GM21390 (cell line): ENCODE results near the gene ZC3H4.
"Not testable (repeated sequence)": the region's sequence is repeated elsewhere in the genome, so short reads cannot be mapped to it uniquely, and the experiment has no call there.

Experiments used
- ATAC-seq: cut with Tn5 transposase; IDR thresholded peaks from one replicate; pipeline ENCODE4 v1.9.1; 2021; ENCODE audit not compliant: unreplicated experiment

ZC3H4 gene

DNA sequence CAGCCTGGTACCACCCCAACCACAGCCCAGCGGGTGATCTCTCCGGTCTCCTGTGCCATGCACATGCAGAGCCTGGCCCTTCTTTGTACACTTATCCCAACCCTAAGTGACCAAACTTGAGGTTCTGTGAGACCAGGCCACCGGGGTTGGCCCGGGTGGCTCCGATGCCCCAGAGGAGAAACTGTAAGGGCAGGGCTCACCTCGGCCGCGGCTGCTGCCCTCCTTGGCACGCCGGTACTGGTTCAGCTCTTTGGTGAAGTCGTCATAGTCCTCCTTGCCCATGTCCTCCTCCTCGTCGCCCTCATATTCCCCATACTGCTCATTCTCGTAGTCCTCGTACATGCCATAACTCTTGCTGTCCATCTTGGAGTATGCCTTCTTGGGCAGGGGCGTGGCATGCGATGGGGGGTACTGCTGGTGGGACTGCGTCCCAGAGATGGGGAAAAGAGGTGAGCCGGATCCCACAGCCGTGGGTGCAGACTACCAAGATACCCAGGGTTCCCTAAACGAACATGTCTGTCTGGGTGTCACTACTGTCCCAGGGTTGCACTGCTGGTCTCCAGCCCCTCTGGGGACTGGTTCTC is 23.7 kb downstream of the ZC3H4 start:
- ATAC-seq: no peak

DNA sequence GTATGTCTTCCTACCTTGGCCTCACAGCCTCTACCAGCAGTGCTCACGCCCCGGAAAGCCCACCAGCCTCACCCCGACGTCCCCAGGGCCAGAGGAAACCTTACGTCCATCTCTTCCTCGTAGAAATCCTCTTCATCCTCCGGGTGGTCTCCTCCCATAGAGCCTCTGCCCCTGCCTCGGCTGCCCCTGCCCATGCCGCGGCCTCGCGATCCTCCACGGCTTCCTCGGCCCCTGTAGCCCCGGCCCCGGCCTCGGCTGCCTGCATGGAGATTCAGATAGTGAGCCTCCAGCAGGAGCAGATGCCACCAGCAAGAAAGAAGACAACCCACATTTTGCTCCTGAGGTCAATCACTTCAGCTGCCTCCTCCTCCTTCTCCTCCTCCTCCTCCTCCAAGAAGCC is 27.3 kb downstream of the ZC3H4 start:
- no peak for ATAC-seq

DNA sequence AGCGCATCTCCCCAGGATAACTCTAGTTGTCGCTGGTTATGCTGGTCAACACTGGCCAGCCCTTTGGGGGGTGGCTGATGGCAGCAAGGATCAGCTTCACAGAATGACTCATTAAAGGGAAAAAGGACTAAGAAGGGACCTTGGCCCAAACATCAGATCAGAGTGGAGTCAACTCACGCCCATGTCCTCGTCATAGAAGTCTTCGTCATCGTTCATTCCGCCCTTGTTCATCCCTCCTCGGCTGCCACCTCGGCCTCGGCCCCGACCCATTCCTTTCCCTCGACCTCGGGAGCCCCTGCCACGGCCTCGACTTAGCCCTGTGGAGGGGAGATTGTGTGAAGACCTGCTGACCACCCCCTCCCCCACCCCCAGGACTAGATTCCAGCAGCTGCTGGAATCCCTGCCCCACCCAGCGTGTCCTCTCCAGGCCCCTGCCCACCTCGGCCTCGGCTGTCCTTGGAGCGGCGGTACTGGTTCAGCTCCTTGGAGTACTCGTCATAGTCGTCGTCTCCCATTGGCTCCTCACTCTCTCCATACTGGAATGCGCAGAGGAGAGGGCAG is 28.6 kb downstream of the ZC3H4 start:
- no peak for ATAC-seq

DNA sequence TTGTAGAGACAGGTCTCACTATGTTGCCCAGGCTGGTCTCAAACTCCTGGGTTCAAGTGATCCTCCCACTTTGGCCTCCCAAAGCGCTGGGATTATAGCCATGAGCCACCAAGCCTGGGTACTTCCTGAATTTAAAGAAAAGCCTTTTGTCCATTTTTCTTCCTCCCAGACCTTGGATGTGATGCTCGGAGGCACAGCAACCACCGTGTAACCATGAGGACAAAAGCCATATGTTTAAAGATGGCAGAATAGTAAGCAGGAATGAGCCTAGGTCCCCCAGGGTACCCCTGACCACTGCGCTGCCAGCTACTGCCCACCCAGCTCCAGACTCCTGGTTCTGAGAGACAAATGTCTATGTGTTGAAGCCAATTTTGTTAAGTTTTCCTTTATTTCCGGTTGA is 31.1 kb downstream of the ZC3H4 start:
- no peak for ATAC-seq

DNA sequence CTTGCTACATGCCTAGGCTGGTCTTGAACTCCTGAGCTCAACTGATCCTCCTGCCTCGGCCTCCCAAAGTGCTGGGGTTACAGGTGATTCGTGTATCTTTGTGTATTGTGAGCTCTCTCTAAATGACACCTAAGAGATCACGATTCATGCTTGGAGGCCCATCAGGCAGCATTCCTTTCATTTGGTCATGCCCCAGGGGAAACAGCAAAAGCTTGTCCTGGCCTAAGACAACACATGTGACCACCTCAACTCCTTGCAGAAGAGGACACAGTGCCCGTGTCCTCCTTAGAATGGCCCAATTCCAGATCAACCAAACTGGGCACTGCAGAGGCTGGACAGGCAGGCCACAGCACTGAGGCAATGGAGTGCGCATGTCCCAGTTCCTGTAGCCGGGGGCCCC is 32.5 kb downstream of the ZC3H4 start:
- ATAC-seq: no peak

DNA sequence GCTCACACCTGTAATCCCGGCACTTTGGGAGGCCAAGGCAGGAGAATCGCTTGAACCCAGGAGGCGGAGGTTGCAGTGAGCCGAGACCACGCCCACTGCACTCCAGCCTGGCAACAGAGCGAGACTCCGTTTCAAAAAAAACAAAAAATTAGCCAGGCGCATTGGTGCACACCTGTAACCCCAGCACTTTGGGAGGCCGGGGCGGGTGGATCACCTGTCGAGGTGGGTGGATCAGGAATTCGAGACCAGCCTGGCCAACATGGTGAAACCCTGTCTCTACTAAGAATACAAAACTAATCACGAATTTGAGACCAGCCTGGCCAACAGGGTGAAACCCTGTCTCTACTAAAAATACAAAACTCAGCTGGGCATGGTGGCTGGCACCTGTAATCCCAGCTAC is 35.2 kb downstream of the ZC3H4 start:
- ATAC-seq: not testable (repeated sequence)

DNA sequence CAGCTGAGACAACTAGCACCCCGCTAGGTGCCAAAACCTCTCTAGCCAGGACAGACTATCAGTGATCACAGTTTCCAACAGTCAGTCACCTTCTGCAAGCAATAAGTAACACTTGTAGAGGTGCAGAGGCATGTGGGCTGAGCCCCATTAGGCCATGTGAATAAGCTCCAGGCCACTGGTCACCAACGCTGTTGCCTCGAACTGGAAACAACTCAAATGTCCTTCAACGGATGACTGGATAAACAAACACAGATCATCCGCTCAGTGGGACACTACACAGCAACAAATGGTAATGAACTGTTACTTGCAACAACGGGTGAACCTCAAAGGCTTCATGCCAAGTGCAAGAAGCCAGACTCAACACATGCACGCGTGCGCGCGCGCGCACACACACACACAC is 37.6 kb downstream of the ZC3H4 start:
- no peak for ATAC-seq

DNA sequence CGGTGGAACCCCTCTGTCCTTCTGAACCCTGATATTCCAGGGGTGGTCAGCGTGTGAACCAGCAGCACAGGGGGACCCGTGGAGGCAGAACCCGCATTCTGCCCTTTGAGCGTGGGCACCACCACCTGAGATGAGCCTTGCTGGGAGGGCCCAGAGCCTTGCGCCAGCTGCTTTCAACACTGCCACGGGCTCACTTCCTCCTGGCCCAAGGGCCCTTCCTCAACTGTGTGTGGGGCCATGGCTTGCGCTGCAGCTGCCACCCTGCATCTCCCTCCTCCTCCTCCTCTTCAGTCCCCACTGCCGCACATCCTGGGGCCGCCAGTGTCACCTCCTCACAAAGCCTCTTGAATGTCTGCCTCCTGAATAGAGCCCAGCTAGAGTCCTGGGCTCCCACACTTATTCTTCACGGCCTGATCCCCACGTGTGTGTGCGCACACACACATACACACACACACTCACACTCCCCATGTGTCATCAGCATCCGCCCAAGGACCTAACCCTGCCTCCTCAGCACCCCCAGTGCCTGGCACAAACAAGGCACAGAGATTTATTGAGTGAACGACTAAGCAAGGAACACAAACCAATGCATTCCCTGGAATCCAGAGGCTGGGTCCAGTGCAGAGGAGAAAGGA is 38.3 kb downstream of the ZC3H4 start:
- ATAC-seq: no peak

DNA sequence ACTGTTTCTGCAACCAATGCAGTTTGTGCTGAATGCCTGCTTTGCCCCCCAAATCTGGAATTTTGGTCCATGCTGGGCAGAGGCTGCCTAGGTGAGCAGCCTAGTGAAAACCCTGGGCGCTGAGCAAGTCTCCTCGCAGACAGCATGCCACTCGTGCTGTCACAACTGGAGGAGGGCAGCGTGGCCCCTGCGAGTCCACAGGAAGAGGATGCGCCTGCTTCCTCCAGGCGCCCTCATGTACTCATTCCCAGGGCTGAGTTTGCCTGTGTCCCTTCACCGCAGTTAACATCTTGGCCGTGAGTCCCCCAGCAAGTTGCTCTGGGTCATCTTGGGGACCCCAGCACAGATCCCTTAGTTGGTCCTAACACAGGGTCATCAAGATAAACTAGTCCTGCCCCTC is 39.0 kb downstream of the ZC3H4 start:
- no peak for ATAC-seq

DNA sequence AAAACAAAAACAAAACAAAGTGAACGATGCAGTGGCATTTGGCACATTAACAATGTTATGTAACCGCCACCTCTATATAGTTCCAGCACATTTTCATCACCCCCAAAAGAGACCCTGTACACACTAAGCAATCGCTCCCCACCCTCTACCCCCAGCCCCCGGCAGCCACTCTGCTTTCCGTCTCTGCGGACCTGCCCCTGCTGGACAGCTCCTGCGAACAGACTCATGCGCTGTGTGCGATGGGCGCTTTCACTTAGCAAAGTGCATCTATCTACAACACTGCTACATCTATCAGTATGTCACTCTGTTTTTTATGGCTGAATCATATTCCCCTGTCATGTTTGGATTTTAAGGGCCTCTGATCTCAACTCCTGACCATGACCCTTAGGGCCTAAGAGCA is 40.0 kb downstream of the ZC3H4 start:
- no peak for ATAC-seq

DNA sequence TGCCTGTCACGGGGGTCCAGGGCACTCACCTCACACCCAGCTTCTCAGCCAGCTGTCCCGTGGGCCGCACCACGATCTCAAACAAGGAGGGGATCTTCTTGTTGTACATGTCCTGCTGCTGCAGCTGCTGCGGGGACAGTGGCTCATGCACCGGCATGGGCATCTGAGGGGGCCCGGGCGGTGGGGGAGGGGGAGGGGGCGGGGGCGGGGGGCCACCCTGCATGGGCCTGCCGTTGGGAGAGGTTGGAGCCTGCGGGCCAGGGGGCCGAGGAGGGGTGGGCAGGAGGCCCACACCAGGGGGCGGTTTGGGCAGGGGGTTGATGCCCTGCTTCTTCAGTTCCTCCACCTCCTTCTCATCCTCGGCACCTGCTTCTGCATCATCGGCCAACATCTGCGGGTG is 41.3 kb downstream of the ZC3H4 start:
- ATAC-seq: no peak

DNA sequence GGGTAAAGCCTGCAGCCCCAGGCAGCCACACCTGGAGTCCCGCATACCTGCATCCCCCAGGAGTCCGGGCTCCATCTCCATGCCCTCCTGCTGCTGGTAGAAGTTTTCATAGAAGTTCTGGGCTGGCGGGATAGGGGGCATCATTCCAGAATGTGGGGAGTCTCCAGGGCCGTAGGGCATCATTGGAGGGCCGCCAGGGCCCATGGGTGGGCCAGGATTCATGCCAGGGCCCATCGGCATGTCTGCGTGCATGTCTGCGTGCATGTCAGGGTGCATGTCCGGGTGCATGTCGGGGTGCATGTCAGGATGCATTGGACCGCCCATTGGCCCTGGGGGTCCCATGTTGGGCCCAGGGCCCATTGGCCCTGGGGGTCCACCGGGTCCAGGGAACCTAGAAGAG is 41.8 kb downstream of the ZC3H4 start:
- no peak for ATAC-seq

DNA sequence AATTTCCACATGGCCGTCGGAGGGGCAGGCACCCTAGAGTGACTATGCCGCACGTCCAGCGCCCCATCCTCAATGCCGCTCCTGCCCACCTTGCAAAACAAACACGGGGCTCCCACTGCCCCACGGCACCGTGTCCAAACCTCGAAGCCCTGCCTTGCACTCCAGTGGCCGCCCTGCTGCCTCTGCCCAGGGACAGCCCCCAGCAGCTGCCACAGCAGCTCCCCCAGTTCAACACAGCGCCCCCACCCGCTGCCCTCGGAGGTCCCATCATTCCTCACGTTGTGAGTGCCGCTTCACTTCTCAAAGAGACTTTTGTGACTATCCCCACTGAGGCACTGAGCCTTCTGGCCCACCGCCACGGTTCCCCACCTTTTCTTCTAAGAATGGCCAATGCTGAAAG is 42.8 kb downstream of the ZC3H4 start:
- no peak for ATAC-seq

DNA sequence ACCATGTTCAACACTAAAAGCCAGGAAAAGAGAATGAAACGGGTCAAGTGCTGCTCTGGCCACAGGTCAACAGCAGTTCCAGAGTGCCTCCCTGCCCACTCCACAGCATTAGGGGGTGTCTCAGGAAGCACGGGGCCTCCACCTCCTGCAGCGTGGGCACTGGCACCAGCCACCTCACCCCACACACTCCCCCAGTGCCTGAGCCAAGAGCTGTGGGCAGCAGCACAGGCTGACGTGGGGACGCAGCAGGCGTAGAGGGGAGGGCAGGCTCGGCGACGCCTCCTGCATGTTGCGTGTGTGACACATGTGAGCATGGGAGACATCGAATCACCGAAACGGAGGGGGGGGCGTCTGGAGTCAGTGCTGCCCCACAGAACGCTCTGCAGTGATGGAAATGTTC is 43.8 kb downstream of the ZC3H4 start:
- no peak for ATAC-seq

DNA sequence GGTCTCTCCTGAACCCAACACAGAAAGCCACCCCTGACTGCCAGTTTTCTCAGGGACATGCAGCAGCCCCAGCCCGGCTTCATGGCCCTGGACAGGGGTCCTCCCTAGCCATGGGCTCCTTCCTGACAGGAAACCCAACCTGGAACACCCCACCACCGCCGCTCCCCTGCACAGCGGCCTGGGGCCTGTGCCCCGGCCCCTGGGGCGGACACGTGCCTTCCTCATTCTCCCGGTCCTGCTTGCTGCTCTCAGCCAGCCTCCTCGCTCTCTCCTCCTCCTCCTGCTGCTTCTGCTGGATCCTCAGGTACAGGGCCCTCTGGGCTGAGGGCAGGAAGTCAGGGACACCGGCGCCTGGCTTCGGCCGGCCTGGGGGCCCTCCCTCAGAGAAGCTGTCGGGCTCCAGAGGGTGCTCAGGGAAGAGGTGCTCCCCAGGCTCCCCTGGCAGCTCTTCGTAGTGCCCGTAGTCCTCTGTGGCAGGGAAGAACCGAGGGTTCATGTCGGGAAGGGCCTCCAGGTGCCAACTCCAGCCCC is 44.6 kb downstream of the ZC3H4 start:
- ATAC-seq: no peak

DNA sequence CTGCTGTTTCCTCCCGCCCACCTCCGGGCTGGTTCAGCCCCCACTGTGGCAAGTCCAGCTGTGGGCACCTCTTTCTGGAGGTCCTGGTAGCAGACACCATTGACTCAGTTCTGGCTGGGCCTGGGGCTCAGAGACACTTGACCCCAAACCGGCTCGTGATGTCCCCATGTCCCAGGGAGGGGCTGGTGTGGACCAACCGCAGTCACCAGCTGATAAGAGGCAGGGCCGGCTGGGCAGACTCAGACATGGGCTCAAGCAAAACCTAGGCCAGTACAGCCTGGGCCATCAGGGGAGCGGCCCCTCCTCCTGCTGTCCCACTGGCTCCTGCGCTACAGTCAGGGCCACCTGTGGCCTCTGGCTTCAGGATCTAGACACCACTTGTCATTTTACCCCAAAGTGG is 45.3 kb downstream of the ZC3H4 start:
- no peak for ATAC-seq

DNA sequence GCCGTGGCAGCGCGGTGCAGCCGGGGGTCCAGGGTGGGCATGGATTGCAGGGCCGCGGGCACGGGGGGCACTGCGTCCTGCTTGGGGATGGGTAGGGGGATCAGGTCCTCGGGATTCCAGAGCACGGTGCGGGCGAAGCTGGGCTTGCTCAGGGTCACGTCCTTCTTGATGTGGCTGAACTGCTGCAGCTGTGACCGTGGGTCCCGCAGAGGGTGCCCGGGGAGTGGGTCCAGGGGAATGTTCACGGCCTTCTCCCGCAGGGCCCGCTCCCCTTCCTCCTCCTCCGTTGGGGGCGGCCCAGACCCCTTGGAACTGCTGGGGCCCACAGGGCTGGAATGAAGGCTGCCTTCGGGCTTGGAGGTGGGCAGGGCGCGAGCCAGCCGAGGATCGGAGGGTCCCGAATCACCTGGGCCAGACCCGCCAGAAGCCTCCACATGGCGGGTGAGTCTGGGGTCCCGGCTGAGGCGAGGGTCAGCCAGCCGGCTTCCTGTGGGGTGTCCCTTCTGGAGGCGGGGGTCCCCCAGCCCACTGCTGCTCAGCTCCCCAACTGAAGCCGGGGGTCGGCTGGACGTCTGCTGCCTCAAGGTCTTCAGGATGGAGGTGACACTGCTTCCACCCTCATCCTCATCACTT is 46.2 kb downstream of the ZC3H4 start:
- no peak for ATAC-seq

DNA sequence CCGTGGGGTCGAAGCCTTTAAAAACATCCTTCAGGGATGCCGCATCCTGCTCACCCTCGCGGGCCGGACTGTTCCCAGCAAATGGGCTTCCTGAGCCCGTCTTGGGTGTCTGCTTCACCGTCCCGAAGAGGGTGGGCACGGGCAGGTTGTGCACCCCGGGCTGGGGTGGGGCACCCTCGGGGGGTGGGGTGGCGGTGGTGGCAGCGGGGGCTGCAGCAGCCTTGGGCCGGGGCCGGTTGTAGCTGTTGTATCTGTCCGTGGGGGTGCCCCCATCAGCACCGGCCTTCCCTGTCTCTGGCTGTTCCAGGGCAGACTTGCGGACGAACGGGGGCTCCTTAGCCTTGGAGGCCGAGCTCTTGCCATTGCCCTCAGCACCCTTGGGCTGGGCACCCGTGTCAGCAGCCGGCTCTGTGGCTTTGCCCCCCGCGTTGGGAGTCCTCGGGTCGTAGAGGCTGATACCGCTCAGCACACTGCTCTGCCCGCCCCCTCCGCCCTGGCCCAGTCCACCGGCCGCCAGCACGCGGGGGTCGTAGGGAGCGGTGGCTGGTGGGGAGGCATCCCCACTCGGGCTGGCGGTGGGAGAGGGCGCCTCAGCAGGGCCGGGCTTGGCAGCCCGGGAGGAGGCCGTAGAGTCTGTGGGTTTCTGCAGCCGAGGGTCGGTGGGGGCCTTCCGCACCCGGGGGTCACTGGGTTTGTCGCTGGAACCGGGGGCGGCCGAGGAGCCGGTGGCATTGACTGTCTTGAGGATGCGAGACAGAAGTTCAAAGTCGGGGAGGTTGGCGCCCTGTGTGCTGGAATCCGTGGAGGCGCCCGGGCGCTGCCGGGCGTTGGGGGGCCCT is 47.0 kb downstream of the ZC3H4 start:
- no peak for ATAC-seq

DNA sequence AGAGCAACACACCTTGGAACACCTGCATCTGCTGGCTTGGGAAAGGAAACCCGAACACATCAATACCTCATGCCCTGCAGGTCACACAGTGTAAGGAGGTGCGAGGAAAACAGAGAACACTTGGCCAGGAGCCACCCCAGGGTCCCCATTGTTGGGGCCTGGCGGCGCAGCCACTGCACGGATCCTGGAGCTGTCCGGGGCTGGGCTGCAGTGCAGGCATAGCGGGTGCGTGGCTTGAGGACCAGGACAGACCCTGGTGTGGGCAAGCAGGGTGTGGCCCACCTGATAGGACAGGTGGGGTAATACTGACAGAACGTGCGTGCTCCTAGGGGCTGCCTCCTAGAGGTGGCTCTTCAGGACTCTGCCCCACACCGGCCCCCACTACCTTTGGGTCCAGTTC is 48.3 kb downstream of the ZC3H4 start:
- no peak for ATAC-seq

DNA sequence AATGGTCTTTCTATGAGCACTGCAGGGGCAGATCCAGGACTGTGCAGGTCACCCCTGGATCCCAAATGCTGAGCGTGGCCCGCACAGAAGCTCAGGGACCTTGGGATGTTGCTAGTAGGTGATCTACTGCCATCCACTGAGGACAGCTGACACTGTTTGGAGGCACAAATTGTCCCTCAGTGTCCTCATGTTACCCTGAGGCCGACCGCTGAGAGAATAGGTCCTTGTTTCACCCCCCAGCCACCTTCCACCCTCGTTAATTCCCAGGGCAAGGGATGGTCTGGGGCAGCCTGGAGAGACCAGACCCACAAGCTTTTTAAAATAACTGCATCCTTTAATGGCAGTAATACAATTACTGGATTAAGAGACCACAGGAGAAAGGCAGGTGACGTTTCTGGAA is 49.7 kb downstream of the ZC3H4 start:
- ATAC-seq: no peak

DNA sequence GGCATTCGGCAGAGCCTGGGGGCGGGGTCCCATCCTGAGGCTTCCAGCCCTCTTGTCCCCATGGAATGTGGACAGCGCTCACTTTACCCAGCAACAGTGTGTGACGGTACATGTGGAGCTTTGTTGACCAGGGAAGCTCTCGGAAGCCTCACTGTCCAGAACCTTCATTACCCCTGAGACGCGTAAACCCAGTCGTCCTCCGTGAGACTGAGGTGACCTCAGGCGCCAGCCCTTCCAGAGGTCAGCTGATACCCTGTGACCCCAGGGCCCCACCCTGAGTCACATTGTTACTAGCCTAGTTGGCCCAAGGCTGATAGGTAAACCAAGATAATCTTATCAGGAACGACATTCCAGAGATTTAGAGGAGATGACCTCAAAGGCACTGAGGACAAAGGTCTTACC is 55.0 kb downstream of the ZC3H4 start:
- ATAC-seq: no peak
